ENCODE results near the gene UBE2Q2. TPM values are rescaled to one million over a fixed set of nuclear protein-coding genes. Genes with fewer than 3 reads are reported as not detected.

The UBE2Q2 gene
- total RNA-seq, 1 experiment from 2014 or later = 40.5 TPM

- Mint-ChIP-seq H3K9me3 (ENCODE audit: unreplicated experiment) (no peaks in the 10 kb centered on the region), H3K27ac (ENCODE audit: unreplicated experiment) (peak overlapping the region; percentile 93), H3K27me3 (ENCODE audit: insufficient read depth, unreplicated experiment) (no peaks in the 10 kb centered on the region), H3K4me1 (ENCODE audit: low read depth, unreplicated experiment) (peaks cover 31% of the 10 kb centered on the region), H3K36me3 (ENCODE audit: insufficient read depth, unreplicated experiment) (peaks cover 6% of the 10 kb centered on the region), H3K4me3 (ENCODE audit: unreplicated experiment) (no peak overlapping the region)
- BruUV-seq (replicated peaks) = no TSS peak
- intact Hi-C loops (cut with micrococcal nuclease; ENCODE audit: unreplicated experiment) = no loop called here
- no peak for TF ChIP-seq CTCF (IDR thresholded peaks at IDR 0.05; ENCODE audit: insufficient read depth in 1 of 2, low read depth in 1 of 2, low read length in 1 of 2, severe bottlenecking in 1 of 2, unreplicated experiment in 1 of 2)
- Histone ChIP-seq H3K27me3 (replicated peaks; ENCODE audit: control insufficient read depth, insufficient read depth, low read length) (no peaks in the 10 kb centered on the region), H3K4me1 (peaks cover 44% of the 10 kb centered on the region), H3K4me3 (ENCODE audit: low read depth, low read length) (no peak overlapping the region), H3K9me3 (no peaks in the 10 kb centered on the region), H3K36me3 (ENCODE audit: control insufficient read depth, insufficient read depth, low read length) (no peaks in the 10 kb centered on the region)
- POLR2A ChIA-PET = interaction anchor here (0.9 to 1.2 kb wide), 2 partner anchors 20 to 82 kb away, joined by 5 to 8 read pairs; partner anchors contain the start of gene UBE2Q2
- CTCF ChIA-PET = interaction anchor here (1.3 kb wide), 1 partner anchor 13 kb away, joined by 6 read pairs; no protein-coding TSS in a partner anchor
- no peak for DNase-seq
Measured at GRCh38 chr15:75822685-75823278, 20.5 kb upstream of the UBE2Q2 start.

GRCh38 chr15:75823860-75824613 lies 19.2 kb upstream of the UBE2Q2 start:
- H3K9me3 Mint-ChIP-seq (ENCODE audit: unreplicated experiment) = peaks cover 6% of the 10 kb centered on the region
- H3K4me3 ChIP-seq (ENCODE audit: low read depth, low read length) = no peak overlapping the region
- H3K9me3 ChIP-seq = no peaks in the 10 kb centered on the region
- H3K4me1 Mint-ChIP-seq (ENCODE audit: low read depth, unreplicated experiment) = peaks cover 35% of the 10 kb centered on the region
- peaks cover 6% of the 10 kb centered on the region for H3K36me3 Mint-ChIP-seq (ENCODE audit: insufficient read depth, unreplicated experiment)
- TSS peak; percentile 98 for BruUV-seq (replicated peaks)
- TF ChIP-seq CTCF (IDR thresholded peaks at IDR 0.05; ENCODE audit: insufficient read depth in 1 of 2, low read depth in 1 of 2, low read length in 1 of 2, severe bottlenecking in 1 of 2, unreplicated experiment in 1 of 2) = no peak
- ChIA-PET POLR2A (interaction anchor here (0.8 to 1.2 kb wide), 3 partner anchors 8 to 80 kb away, joined by 3 to 8 read pairs (median 5); partner anchors contain the start of gene UBE2Q2), CTCF (interaction anchor here (0.5 to 0.7 kb wide), 5 partner anchors 14 to 315 kb away, joined by 3 read pairs; no protein-coding TSS in a partner anchor)
- H3K27me3 Mint-ChIP-seq (ENCODE audit: insufficient read depth, unreplicated experiment) = no peaks in the 10 kb centered on the region
- peak; percentile 88 to 93 for DNase-seq
- peak overlapping the region; percentile 48 for H3K4me3 Mint-ChIP-seq (ENCODE audit: unreplicated experiment)
- peaks cover 45% of the 10 kb centered on the region for H3K4me1 ChIP-seq
- H3K27ac Mint-ChIP-seq (ENCODE audit: unreplicated experiment) = peak overlapping the region; percentile 93
- no peaks in the 10 kb centered on the region for H3K27me3 ChIP-seq (replicated peaks; ENCODE audit: control insufficient read depth, insufficient read depth, low read length)
- intact Hi-C loops (cut with micrococcal nuclease; ENCODE audit: unreplicated experiment) = no loop called here
- no peaks in the 10 kb centered on the region for H3K36me3 ChIP-seq (ENCODE audit: control insufficient read depth, insufficient read depth, low read length)

- Histone ChIP-seq H3K4me3 (ENCODE audit: low read depth, low read length) (no peak overlapping the region), H3K36me3 (ENCODE audit: control insufficient read depth, insufficient read depth, low read length) (no peaks in the 10 kb centered on the region), H3K27me3 (replicated peaks; ENCODE audit: control insufficient read depth, insufficient read depth, low read length) (no peaks in the 10 kb centered on the region), H3K4me1 (peaks cover 61% of the 10 kb centered on the region), H3K9me3 (no peaks in the 10 kb centered on the region)
- peaks cover 6% of the 10 kb centered on the region for H3K36me3 Mint-ChIP-seq (ENCODE audit: insufficient read depth, unreplicated experiment)
- POLR2A ChIA-PET = no interaction called here
- H3K4me3 Mint-ChIP-seq (ENCODE audit: unreplicated experiment) = no peak overlapping the region
- H3K27me3 Mint-ChIP-seq (ENCODE audit: insufficient read depth, unreplicated experiment) = no peaks in the 10 kb centered on the region
- peaks cover 10% of the 10 kb centered on the region for H3K9me3 Mint-ChIP-seq (ENCODE audit: unreplicated experiment)
- intact Hi-C loops (cut with micrococcal nuclease; ENCODE audit: unreplicated experiment) = no loop called here
- H3K27ac Mint-ChIP-seq (ENCODE audit: unreplicated experiment) = no peak overlapping the region
- CTCF ChIA-PET = interaction anchor here (0.6 kb wide), 1 partner anchor 13 kb away, joined by 5 read pairs; no protein-coding TSS in a partner anchor
- no TSS peak for BruUV-seq (replicated peaks)
- H3K4me1 Mint-ChIP-seq (ENCODE audit: low read depth, unreplicated experiment) = peaks cover 46% of the 10 kb centered on the region
- no peak for TF ChIP-seq CTCF (IDR thresholded peaks at IDR 0.05; ENCODE audit: insufficient read depth in 1 of 2, low read depth in 1 of 2, low read length in 1 of 2, severe bottlenecking in 1 of 2, unreplicated experiment in 1 of 2)
- DNase-seq = no peak
Measured at GRCh38 chr15:75827691-75828090, 15.6 kb upstream of the UBE2Q2 start.
